Left hindlimb (tissue), 1 donor: ENCODE data around the gene KCNAB3.
A peak's percentile ranks its signal among the peaks of the same experiment; 100 is the strongest.

Source experiments
- DNase-seq: peaks from one replicate; pipeline ENCODE4 v3.0.0-alpha.2; 2018

Gene KCNAB3

DNA sequence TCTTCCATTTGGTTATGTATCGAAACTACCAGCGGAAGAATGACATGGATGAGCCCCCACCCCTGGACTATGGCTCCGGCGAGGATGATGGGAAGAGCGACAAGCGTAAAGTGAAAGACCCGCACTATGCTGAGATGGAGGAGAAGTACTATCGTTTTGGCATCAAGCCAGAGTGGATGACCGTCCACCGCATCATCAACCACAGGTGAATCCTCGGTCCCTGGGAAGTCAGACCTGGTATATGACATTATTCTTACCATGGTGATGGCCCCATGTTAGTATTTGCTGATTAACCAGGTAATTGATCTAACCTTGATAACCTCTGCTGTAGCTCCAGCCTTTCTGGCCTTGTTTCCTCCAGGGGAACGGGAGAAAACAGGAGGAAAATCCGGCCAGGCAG is 32.6 kb downstream of the KCNAB3 start:
- no peak for DNase-seq

DNA sequence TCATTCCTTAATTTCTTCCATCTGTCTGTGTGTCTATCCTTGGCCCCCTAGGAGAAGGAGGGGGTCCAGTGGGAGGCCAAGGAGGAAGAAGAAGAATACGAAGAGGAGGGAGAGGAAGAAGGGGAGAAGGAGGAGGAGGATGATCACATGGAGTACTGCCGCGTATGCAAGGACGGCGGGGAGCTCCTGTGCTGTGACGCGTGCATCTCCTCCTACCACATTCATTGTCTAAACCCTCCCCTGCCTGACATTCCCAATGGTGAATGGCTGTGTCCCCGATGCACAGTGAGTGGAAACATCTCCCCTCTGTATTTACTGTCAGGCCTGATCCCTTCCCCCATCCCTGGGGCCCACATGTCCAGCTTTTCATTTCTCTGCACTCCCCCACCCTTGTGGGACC is 34.8 kb downstream of the KCNAB3 start:
- no peak for DNase-seq

DNA sequence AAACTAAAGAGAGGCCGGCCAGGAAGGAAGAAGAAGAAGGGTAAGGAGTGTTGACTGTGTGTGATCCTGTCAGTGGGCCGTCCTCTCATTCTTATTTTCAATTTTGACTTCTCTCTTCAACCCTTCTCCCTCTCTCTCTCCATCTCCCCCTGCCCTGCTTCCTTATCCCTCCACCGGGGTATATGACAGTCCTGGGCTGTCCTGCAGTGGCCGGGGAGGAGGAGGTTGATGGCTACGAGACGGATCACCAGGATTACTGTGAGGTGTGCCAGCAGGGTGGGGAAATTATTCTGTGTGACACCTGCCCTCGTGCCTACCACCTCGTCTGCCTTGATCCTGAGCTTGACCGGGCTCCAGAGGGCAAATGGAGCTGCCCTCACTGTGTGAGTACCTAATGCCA is 35.4 kb downstream of the KCNAB3 start:
- DNase-seq, result no peak

- DNase-seq, result no peak
These were observed 36.3 kb downstream of the KCNAB3 start for GRCh38 chr17:7893187-7893880.

DNA sequence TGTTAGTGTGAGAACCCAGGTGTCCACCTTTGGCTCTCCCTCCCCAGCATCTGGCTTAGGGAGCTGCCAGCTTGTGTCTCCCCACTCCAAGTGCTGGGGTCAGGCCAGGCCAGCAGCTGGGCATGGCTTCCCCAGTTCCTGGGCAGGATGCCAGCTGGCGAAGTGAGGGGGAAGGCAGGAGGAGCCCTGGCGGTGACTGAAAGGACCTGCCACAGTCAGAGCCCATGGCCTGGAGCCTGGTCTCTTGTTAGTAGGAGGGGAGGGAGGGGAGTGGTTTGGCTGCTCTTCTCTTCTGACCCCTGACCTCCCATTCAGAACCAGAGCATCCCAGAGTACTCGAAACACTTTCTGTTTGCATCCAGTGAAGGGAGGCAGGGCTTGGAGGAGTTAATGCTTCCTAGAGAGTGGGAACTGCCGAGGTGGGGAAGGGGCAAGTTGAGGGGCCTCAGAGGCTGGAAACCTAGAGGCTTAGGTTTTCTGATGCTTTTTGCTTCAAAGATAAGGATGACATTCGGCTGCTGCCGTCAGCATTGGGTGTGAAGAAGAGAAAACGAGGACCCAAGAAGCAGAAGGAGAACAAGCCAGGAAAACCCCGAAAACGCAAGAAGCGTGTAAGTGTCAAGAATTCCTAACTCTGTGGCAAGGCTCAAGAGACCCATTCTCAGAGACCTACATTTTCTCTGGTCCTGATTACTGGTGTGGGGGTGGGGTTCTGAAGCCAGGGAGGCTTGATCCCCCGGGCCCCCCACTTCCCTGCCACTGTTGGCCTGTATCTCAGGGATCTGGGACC is 40.3 kb downstream of the KCNAB3 start:
- peak; percentile 95 for DNase-seq

- peak; percentile 59 for DNase-seq
These were observed 41.3 kb downstream of the KCNAB3 start, which contains the start of gene CHD3 for GRCh38 chr17:7888184-7888920. TSS of gene CHD3 (plus strand) at chr17:7888789. CDS start at chr17:7889001, 212 bp downstream.

- peak; percentile 98 for DNase-seq
These were observed 42.0 kb downstream of the KCNAB3 start for GRCh38 chr17:7887482-7888183.

DNA sequence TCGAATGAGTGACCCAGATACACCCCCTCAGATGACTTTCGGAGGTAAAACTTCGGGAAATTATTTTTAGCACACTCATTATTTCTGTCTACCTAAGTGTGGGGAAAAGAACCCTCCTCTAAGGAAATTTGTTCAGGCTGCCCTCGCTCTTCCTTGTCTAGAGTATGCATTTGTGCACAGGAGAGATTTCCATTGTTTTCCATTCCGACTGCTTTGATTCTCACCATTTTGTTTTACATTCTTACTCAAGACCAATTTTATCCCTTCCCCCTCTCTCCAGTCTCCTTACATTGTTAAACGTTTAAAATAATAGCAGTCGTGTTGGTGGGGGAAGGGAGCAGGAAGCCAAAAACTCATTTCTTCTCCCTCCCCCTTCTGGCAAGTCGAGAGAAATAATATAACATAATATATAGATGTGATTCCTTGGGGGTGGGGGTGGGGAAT is 42.6 kb downstream of the KCNAB3 start:
- DNase-seq, result no peak

- DNase-seq, result peak; percentile 70
These were observed 43.2 kb downstream of the KCNAB3 start for GRCh38 chr17:7886227-7887037.

- DNase-seq, result peak; percentile 79
These were observed 44.1 kb downstream of the KCNAB3 start for GRCh38 chr17:7885367-7886226.

- peak; percentile 61 for DNase-seq
These were observed 44.9 kb downstream of the KCNAB3 start for GRCh38 chr17:7884581-7885366.

DNA sequence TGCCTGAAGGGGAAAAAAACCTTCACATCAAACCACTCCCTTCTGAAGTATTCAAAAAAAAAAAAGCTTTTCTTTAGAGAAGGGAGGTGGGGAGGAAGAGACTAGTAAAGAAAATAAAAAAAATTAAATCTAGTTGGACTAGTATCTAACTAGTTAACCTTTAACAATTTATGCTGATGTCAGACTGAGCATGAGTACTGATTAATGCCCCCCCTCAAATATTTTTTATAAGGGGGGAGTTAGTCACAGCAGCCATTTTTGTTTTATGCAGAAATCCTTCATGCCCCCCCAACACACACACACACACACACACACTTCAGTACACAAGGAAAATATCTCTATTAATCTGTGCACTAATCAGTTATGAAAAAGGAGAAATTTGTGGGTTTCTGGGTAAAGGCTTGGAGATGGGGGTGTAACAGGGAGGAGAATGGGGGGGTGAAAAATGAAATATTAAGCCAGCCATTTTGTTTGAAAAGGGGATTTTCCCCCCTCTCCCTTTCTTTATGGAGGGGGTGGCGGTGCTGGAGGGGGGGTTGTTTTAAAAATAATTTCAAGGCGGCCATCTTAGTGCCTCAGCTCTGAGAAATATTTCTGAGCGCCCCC is 45.8 kb downstream of the KCNAB3 start:
- no peak for DNase-seq

GRCh38 chr17:7882629-7883028 is 47.0 kb downstream of the KCNAB3 start:
- no peak for DNase-seq

DNA sequence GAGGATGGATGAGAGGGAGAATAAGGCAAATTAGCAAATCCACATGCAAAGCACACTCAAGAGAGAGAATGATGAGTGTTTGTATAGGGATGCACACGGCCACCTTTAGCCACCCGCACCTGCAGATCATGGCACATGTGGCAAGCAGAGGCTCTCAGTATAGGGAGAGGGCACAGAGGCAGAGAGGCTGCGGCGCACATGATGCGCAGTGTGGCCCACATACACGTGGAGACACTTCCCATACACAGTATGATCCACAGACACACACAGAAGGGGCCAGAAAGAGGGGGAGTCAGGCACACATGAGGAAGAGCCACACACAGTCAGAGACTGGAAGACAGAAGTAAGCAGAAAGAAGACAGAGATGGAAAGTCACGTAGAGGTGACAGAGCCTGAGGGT is 47.6 kb downstream of the KCNAB3 start:
- no peak for DNase-seq

DNA sequence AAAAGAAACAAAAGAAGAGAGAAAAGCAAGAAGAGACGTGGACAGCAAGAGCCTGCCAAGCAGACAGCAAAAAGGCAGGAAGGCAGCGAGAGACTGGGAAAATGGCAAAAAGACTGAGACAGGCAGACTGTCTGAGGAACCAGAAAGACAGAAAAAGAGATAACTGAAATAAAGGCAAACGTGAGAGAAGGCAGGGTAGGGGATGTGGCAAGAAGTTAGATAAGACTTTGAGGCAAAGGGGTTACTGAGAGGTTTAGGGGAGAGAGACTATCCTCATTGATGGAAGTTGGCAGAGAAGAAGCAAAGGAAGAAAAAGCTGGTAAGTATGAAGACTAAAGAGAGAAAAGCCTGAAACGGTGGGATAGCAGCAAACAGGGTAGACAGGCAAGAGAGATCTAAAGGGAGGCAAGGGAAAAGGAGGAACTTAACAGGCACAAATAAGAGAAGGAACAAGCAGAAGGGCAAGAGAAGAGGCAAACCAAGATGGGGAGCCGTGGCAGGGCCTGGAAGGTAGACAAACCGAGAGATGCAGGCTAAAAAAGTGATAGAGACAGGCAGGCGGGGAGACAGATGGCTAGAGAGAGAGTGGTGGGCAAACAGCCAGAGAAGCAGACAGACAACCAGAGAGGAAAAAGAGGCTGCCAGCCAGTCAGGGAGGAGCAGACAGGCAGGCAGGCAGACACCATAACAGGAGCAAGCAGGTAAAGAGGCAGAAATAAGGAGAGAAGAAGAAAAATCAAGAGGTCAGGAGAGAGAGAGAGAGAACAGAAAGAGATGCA is 48.2 kb downstream of the KCNAB3 start:
- DNase-seq, result no peak

DNA sequence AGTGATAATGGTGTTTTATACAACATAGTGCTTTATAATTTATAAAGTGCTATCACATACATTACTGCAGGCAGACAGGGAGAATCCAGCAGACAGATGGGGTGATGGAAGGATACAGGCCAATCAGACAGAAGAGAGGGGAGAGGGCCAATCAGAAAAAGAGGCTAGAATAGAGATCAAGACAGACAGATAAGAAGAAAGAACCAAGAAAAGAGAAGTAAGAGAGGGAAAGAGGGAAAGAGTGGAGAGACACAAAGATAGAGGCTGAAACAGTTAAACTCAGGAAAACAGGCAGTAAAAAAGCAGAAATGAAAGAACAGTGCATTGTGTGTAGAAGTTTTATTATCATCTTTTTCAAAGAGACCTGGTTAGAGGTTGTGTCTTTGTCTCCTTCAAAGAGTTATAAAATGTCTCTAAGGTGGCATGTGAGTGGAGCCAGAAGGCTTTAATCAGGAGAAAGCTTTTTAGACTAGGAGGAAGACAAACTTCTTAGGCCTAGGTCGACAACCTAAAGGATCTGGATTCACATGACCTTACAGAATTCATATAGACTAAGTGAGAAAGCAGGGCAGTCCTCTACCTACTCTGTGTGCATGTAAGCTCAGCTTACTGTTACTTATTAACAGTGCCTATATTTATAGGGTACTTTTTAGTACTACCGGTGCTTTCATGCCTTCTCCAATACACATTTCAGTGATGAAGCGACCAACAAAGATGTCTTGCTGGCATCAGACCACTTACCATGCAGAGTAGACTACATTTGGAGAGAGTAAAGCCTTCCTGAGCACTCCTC is 49.4 kb downstream of the KCNAB3 start:
- DNase-seq, result no peak

GRCh38 chr17:7878234-7878633 is 51.4 kb downstream of the KCNAB3 start:
- DNase-seq, result no peak

DNA sequence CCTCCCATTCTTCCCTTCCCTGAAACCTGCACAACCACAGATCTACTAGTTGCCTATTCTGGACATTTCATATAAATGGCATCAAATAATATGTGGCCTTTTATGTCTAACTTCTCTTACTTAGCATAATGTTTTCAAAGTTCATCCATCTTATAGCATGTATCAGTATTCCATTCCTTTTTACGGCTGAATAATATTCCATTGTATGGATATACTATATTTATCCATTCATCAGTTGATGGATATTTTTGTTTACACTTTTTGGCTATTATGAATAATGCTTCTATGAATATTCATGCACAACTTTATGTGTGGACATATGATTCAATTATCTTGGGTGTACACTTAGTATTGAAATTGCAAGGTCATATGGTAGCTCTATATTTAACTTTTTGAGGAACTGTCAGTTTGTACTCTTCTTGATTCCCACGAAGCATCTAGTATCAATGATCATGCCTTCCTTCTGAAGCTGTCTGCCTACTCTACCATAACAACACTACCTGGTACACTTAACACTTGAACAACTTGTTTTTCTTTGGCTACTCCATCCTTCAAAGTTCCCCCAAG is 53.8 kb downstream of the KCNAB3 start:
- no peak for DNase-seq
